ENCODE measurements around the gene TTLL11.

DNA sequence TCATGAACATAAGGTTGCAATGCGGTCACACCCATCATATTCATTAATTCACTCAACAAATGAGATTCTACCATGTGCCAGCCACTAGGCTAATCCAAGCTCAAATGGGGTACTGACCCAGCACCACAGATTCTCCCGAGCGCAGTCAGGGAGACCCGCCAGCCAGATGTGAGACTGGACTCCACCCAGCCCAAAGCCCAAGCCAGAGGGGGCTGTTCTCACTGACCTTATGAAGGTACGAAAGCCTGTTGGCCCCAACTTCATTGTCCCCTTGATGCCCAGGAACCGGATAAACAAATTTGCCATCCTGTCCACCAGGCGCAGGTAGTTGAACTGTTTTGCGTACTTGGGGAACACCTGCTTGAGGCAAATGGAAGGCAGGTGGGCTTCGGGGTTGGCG is 222.8 kb downstream of the TTLL11 start:
- TF ChIP-seq POLR2A (IDR thresholded peaks at IDR 0.05; ENCODE audit: low read length) (no peak), GATA1 (IDR thresholded peaks at IDR 0.05; ENCODE audit: low read depth, low read length) (no peak)
